Hematopoietic multipotent progenitor cell treated with erythropoietin and hydrocortisone succinate and interleukin-3 and kit ligand, for 8 days (in vitro differentiated cells): ENCODE results near the gene ACTR1B.
A peak's percentile ranks its signal among the peaks of the same experiment; 100 is the strongest.
"Not testable (repeated sequence)": the region's sequence is repeated elsewhere in the genome, so short reads cannot be mapped to it uniquely, and the experiment has no call there.

Experiments used
- DNase-seq: peaks from one replicate; pipeline ENCODE4 v3.0.0-alpha.2; 2015

ACTR1B gene

DNA sequence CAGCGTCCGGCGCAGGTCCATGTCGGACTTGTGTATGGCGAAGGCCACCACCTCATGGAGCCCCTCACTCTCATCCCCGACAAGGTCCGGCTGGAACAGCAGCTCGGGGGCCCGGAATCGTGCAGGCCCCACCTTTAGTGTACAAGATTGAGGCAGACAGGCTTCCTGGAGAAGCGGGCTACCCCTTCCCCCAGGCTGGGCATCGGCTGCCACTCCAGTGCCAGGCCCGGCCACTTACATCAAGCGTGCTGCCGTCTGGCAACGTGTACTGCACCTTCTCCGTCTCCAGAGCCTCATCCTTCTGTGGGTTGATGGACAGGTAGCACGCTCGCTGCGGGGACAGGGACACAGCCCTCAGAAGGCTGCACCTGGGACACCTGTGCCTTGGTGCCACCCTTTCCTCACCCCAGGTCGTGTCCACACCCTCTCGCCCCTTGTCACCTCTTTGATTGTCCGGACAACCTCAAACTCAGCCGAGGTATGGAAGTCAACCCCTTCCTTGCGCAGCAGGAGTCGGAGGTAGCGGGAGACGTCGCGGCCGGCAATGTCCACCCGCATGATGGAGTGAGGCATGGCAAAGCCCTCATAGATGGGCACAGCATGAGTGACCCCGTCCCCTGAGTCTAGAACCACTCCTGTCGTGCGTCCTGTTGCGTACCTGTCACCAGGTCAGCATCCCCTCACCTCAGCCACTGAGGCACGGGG is 5.7 kb downstream of the ACTR1B start:
- DNase-seq = no peak

DNA sequence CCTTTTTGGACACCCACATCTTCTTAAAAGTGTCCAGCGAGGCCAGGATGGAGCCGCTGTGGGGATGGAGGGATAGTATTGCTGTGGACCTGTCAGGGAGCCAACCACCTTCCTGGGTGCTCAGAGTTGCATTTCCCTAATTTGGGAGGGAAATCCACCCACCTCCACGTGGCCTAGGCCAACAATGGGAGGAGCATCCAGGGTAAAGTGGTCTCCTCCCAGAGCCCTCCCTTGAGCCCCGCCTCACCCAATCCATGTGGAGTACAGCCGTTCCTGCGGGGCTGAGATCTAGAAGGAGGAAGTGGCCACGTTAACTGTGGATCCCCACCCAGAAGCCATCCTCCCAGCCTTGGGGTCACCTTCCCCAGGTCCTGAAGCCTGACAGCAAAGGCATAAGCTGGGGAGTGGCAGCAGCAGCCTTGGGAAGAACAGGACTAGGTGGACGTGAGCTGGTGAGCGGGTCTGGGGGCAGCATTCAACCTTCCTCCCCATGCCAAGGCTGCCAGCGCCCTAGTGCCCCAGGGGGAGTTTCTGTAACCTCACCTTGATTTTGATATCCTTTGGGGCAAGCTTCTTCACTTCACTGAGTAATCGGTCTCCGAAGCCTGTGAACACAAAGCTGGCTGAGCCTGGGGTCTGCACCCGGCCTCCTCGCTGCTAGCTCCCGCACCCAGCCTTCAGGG is 6.8 kb downstream of the ACTR1B start:
- DNase-seq = no peak

DNA sequence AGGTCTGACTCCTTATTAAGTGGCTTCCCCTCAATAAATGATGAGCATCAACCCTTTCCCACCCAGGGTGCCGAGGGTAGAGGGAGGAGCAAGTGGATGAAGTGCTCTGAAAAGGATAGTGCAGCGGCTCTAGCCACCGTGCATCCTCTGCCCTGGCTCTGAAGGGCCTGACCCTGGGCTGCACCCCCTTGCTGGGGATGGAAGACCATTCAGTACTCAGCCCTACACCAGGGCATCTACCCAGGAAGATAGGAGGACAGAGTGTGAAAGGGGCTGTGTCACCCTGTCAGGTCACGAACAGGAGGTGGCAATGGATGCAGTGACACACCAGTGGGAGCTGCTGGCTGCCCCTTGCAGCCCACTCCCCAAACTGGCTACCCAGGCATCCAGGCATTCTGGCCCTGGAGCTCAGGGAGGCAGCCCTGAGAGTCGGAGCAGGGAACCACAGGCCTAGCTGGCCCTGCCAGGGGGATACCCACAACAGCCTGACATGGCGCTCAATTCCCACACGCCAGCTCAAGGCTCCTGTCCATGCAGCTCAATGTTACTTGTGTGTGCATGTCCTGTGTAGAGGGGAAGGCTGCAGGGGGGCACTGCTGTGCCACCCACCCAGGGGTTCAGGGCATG is 7.6 kb downstream of the ACTR1B start:
- no peak for DNase-seq

DNA sequence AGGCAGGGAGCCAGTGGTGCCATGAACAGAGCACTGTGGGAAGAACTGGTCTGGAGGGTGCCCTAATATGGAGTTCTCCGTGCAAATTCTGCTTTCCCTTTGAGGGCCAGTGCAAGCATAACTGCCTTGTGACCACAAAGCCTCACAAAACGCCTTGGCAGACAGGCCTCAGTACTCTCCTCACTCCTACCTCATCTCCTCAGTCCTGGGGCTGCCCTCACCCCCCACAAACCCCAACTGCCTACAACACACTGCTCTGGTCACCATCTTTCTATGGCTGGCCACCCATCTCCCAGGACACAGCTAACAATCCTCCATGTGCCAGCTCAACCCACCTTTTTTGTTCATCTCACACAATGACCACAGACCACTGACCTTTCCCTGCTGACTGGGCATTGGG is 9.1 kb downstream of the ACTR1B start:
- DNase-seq = no peak

DNA sequence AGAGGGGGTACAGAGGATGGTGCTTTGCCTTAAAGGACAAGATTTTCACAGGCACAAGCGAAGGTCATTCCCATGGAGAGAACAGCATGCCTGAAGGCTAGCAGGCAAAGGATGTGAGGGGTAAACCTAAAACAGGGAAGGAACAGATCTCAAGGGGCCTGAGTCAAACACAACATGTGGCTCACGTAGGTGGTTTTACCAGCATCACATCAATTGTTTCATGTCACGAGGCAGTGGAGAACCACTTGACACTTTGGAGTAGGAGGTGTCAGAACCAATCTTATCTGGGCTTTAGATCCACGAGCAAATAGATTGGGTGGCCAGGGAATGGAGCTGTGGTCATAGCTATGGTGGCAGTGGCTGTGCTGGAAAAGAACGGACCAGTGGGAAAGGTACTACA is 9.5 kb downstream of the ACTR1B start:
- DNase-seq = no peak

DNA sequence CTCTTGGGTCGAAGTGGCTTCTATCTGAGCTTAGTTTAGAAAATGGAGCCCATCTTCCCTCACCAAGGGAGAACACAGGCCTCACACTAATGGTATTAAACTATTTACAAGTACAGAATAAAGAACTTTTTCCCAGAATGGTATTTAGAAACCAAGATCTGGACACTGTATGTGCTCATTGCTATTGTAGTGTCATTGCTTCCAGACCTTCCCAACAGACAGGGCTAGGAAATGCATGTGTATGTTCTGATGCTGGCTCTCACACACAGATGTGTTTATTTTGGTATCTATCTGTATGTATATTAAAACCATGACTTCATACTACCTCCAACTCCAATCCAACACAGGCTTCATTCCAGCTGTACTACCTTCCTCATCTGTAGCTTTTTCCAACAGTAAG is 10.0 kb downstream of the ACTR1B start:
- DNase-seq = no peak

DNA sequence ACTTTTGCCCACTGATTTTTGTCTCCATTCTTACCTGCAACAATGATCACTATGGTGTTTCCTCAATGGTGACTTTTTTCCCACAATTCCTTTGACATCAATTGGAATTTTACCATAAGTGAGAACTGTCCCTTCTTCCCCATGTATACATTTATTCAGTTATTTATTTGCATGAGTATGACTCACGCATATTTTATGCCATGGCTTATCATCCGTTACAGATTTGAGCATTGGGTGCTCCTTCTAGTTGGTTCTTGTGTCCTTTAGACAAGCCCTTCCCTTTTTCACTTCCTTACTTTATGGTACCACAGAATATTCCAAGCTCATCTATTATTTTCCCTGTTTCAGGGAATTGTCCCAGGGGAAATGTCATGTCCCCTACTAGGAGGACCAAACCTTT is 10.4 kb downstream of the ACTR1B start:
- DNase-seq = no peak

DNA sequence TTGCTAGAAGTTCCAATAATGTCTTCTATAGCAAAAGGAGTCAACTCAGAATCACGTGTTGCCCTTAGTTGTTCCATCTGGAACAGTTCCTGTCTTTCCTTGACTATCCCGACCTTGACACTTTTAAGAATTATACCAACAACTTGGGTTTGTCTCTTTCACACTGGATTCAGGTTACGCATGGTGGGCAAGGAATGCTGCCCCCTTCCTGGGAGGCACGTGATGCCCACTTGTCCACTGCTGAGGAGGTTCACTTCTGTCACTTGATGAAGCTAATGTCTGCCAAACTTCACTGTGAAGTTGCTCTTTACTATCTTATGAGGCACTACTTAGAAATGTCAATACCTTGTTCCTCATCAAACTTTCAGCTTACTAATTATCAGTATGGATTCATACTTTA is 12.7 kb downstream of the ACTR1B start:
- no peak for DNase-seq

DNA sequence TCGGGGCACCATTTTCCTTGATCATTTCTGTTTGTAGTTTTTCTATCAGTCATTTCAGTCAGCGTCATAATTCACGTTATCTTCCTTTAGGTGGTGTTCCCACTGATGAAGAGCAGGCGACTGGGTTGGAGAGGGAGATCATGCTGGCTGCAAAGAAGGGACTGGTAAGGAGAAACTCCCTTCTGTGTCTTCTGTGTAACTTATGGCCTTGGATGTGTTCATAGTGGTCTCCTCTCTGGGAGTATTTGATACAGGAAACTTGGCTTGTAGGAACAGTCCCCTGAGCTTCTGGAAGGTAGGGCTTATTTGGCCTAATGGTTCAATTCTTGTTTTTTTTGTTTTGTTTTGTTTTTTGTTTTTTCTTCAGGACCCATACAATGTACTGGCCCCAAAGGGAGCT is 16.9 kb downstream of the ACTR1B start:
- DNase-seq = no peak

DNA sequence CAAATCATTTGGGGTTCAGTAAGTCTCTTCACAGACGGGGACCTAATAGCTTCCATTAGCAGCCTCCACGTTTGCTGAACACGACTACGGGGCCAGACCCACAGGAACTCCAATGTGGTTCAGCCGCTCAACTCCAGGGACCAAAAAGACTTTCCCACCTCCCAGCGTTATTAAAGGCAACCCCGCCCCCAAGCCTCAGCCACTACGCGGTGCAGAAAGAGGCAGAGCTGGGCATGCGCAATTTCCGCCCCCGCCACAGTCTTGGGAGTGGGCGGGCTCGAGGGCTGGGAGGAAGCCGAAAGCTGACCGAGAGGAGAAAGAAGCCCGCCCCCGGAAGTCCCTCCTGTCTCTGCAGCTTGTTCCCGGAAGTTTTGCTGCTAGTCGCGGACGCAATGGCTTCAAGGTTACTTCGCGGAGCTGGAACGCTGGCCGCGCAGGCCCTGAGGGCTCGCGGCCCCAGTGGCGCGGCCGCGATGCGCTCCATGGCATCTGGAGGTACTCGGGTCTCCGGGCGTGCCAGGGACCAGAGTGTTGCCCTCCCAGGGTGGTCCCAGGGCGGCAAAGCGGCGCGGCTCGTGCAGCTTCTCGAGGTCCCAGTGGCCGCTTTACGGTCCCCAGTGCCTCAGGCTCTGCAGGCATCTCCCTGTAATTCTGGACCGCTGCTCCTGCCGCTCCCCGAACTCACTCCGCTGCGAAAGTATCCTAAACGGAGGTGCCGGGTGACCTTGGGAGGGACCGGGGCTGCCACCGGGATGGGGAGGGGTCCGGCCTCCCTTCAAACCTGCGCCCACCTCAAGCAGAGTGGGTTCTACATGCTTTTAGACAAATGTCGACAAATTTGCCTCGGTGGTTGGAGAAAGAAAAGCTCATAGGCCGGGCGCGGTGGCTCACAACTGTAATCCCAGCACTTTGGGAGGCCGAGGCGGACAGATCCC is 17.9 kb downstream of the ACTR1B start, which contains the start of gene COX5B:
Gene COX5B, plus strand, starts transcription at position 368 of the 935 bp plus-strand sequence. Its CDS starts 25 bp downstream, at position 393.
- peak; percentile 99 for DNase-seq

DNA sequence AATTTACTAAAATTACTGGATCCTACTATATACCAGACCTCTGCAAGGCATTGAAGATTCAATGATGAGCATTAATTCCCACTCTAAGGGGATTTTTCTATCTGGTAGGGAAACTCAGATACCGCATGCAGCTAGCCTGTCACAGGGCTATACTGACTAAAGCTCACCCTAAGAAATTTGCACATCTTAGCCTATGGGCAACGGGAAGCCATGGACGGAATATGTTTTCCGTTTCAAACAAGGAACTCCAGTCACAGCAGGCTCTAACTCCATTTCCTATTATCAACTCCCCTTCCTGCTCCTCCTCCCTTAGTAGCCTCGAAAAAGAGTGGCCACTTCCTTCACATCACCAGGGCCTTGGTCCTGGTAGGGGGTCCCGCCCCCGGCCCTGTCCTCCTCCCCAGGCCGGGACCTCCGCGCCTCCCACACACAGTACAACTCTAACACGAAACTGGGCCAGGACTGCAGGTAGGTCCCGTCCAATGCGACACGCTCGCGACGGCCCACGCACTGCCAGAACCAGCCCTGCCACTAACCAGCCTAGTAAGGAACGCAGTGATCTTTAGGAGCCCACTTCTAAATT is 18.6 kb downstream of the ACTR1B start:
- peak; percentile 53 for DNase-seq

DNA sequence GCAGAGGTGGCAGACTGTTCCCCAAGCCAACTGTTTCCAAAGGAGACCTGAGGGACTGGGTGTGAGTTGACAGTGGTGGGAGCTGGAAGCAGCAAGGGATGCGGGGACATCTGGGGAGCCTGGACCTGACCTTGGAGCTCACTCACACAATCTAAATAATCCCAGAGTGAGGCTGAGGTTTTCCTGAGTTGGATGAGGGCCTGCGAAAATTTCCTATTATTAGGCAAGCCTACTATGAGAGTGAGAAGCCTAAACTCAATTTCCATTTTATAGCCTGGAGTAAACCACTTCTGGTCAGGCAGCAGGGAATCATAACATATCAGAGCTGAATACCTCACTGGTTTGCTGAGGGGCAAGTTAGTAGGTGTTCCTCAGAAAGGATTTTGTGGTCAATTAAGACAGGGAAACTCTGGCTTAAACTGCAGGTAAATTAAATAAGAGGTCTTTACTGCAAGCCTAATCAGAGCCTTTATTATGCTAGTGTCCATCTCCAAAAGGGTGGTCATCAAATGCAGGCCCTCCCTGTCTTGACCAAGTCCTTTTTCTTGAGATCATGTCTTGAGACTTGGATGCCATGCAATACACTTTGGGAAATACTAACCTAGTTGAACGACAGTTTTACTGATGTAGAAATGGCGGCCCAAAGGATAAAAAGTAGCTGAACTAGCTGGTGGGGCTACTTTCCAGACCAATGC is 19.7 kb downstream of the ACTR1B start:
- no peak for DNase-seq

DNA sequence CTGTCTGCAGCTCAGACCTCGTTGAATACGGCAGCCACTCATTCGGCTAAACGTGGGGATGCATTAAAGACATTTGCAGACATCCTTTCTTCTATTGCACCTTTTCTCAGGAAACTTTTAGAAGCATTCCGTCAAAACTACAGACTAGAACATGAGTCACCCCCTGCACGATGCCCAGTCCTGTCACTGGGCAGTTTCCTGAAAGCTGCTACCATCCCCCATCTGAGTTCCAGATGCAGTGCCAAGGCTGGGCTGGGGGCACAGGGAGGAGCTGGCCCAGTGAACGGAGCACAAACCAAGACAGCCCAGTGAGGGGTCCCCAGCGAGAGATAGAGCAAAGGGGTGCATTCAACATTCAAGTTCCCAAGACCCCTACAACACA is 37.8 kb downstream of the ACTR1B start:
- DNase-seq = not testable (repeated sequence)

DNA sequence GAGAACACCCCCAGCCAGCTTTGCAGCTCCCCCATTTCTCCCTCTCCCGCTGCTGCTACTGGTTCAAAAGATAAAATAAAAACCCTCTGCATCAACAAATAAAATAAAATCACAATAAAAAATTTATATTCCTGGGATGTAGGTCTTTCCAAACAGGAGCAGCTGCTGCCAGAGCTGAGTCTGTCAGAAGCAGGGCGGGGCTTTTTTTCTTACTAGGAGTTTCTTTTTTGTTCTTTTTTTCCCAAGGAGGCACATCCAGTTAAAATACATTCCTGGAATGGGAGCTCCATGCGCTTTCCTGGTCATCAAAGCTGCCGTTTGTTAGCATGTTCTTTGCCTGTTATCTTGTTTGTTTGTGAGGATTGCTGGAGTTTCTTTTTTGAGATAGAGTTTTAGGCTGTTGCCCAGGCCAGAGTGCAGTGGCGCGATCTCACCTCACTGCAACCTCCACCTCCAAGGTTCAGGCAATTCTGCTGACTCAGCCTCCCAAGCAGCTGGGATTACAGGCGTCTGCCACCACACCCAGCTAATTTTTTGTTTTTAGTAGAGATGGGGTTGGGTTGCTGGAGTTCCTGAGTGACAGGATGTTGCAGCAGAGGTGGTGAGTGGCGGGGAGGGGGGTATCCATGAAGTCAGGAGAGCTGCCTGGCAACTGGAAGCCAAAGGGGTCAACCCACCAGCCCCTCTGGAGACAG is 38.3 kb downstream of the ACTR1B start:
- not testable (repeated sequence) for DNase-seq

DNA sequence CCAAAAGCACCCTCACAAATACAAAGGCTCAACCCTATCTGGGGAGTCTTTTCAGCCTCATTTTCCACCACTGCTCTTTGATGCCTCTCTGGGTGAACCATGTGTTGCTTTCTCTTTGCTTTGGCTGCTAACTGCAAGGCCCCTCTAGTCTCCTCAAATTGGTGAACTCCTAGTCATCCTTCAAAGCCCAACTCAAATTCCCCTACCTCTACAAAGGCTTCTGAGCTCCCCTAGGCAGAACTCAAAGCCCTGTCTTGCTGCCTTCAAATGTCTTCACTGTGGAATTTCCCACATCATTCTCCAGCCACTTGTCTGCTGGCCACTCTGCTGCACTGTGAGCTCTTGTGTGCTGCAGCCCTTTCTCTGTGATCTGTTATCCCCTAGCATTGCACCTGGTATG is 40.9 kb downstream of the ACTR1B start:
- DNase-seq = not testable (repeated sequence)

DNA sequence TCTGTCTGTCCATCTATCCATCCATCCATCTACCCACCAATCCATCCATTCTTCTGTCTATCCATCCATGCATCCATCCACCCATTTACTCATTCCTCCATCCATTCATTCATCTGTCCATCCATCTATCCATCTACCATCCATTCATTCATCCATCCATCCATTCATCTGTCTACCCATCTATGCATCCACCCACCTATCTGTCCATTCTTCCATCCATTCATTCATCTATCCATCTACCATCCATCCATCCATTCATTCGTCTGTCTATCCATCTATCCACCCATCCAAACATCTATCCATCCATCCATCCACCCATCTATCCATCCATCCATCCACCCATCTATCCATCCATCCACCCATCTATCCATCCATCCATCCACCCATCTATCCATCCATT is 43.4 kb downstream of the ACTR1B start:
- not testable (repeated sequence) for DNase-seq

DNA sequence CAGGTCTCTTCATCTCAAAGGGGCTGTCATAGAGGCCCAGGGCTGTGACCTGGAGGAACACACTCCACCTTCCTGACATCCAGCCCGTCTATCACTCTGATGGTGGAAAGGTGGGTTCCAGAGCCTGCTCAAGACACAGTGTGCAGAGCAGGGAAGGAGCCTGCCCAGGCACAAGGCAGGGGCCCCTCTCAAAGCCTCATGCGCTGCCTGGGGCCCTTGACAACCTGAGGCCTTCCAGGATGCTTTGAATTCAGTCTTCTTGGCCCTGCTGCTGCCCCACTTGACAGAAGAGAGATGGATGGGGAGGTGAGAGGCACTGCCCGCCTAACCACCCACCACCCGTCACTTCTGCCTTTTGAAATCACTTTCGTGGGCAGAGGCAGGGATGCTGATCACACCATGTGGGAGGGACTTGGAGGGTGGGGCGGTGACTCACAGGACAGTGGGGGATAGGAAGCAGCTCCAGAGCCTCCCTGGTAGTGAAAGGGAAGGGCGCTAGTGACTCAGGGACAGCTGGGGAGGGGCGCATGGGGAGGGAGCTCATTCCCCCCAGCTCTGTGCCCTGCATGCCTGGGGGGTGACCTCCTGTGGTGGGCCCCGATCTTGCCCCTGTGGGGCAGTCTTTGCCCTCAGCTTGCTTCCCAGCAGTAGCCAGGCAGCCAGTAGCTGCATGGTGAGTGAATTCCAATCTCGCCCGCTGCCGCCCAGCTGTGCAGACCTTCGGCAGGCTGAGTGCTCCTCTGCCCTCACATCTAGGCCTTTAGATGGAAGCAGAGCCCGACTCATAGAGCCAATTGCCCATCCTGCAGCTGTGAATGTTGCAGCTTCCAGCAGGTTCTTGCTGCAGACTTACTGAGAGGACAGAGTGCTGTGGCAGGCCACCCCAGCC is 44.7 kb downstream of the ACTR1B start:
- DNase-seq = not testable (repeated sequence)

DNA sequence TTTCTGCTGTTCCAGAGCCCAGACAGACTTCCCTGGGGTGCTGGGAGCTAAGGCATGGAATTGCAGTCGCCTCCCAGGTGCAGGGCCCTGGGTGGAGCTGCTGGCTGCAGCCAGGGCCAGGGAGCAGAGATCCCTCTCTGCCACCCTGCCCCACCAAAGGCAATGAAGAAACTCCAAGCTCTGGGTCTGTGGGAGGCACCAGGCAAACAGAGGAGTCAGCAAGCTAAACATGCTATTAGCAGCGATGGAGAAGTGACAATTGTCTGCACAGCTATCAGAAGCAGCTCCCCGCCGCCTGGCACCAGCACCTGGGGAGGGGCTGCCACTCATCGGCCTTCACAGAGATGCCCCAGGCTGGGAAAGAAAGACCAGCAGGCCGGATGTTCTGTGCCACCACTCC is 45.9 kb downstream of the ACTR1B start:
- DNase-seq = no peak

DNA sequence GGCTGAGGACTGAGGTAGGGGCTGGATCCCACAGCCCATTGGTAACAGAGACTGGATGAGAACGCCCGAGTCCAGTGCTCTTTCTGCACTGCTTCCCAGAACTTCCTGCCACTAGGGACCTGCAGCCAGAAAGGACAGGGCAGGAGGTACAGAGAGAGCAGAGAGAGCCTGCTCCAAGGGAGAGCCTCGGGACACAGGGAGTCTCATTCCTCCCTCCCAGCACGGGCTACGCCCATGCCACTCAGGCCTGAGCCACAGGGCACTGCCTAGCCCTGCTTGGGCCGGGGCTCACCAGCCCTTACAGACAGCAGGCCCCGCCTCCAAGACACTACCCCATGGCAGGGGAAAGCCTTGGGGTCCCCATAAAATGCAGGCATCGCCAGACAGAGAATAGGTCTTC is 48.1 kb downstream of the ACTR1B start:
- DNase-seq = not testable (repeated sequence)

DNA sequence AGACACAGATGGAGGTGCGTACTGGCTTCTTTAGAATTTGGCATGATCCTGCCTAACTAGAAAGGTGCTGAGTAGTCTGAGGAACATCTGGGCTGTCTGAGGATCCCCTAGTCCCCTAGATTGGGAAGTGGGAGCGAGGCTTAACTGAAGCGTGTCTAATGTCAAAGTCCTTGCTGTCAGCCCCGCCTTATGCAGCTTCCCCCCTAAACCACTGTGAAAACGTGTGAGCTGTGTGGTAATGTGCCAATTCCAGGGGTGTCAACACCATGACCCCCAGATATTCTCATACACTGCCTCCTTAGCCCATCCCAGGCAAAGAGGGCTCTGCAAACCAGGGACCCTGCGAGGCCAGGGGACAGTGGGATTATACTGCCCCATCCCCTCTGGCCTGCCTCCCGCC is 51.9 kb downstream of the ACTR1B start:
- not testable (repeated sequence) for DNase-seq
